Liver (tissue), 9 donors: ENCODE data around the gene NHLRC1. TPM values are rescaled to one million over a fixed set of nuclear protein-coding genes. Genes with fewer than 3 reads are reported as not detected.

Experiments used
- DNase-seq: peaks from one replicate; pipeline ENCODE4 v3.0.0-alpha.2; 2017; ENCODE audit warnings: low spot score
- H3K27ac ChIP-seq, 2 donors: one replicate each; pipeline ENCODE4 v1.7.0; 2013; ENCODE audit warnings: inconsistent platforms in 2 of 2, low read length in 2 of 2, control low read depth in 1 of 2, low read depth in 1 of 2, mild to moderate bottlenecking in 1 of 2
- H3K27me3 ChIP-seq, 4 donors: one replicate each; pipeline versions ENCODE4 v1.6.1 to v1.7.0; 2013; ENCODE audit warnings: low read length in 3 of 4, inconsistent platforms in 1 of 4, mild to moderate bottlenecking in 1 of 4, moderate library complexity in 1 of 4; ENCODE audit not compliant: control insufficient read depth in 4 of 4, insufficient read depth in 4 of 4
- H3K36me3 ChIP-seq, 4 donors: one replicate each; pipeline versions ENCODE4 v1.6.1 to v1.7.0; 2013; ENCODE audit warnings: low read length in 3 of 4, mild to moderate bottlenecking in 3 of 4, low read depth in 1 of 4, moderate library complexity in 1 of 4; ENCODE audit not compliant: control insufficient read depth in 4 of 4, insufficient read depth in 3 of 4
- H3K4me1 ChIP-seq, 4 donors: one replicate each; pipeline versions ENCODE4 v1.6.1 to v1.7.0; 2013; ENCODE audit warnings: low read length in 3 of 4, mild to moderate bottlenecking in 3 of 4, moderate library complexity in 1 of 4; ENCODE audit not compliant: control insufficient read depth in 4 of 4, insufficient read depth in 4 of 4
- H3K4me3 ChIP-seq, 3 donors: one replicate each; pipeline versions ENCODE4 v1.6.1 to v1.7.0; 2013; ENCODE audit warnings: low read length in 3 of 3, control low read depth in 1 of 3, low read depth in 1 of 3, mild to moderate bottlenecking in 1 of 3
- H3K9ac ChIP-seq, 2 donors: one replicate each; pipeline ENCODE4 v1.7.0; 2013; ENCODE audit warnings: low read length in 2 of 2, mild to moderate bottlenecking in 2 of 2, moderate library complexity in 2 of 2, control low read depth in 1 of 2, low read depth in 1 of 2
- H3K9me3 ChIP-seq, 4 donors: one replicate each; pipeline versions ENCODE4 v1.6.1 to v1.7.0; 2013; ENCODE audit warnings: low read length in 3 of 4; ENCODE audit not compliant: control insufficient read depth in 4 of 4
- ATF3 ChIP-seq: IDR thresholded peaks from 2 replicates; pipeline ENCODE4 v1.6.1; 2016; ENCODE audit warnings: antibody characterized with exemption
- EGR1 ChIP-seq, 2 donors: IDR thresholded peaks; 2 replicates each; pipeline ENCODE4 v1.6.1; 2016 to 2018; ENCODE audit warnings: antibody characterized with exemption in 2 of 2, low read depth in 2 of 2
- FOXA1 ChIP-seq: IDR thresholded peaks from 2 replicates; pipeline ENCODE4 v1.6.1; 2016; ENCODE audit warnings: antibody characterized with exemption
- FOXA2 ChIP-seq: IDR thresholded peaks from 2 replicates; pipeline ENCODE4 v1.6.1; 2016; ENCODE audit warnings: antibody characterized with exemption
- GABPA ChIP-seq, 2 donors: IDR thresholded peaks in 1 of 2; conservative IDR thresholded peaks in 1 of 2; 2 replicates each; pipeline ENCODE4 v1.6.1; 2016; ENCODE audit warnings: antibody characterized with exemption in 2 of 2, mild to moderate bottlenecking in 1 of 2, moderate library complexity in 1 of 2
- HNF4A ChIP-seq, 2 donors: conservative IDR thresholded peaks; 2 replicates each; pipeline ENCODE4 v1.6.1; 2016; ENCODE audit warnings: antibody characterized with exemption in 2 of 2, mild to moderate bottlenecking in 2 of 2
- HNF4G ChIP-seq: IDR thresholded peaks from 2 replicates; pipeline ENCODE4 v1.6.1; 2016; ENCODE audit warnings: antibody characterized with exemption
- JUND ChIP-seq, 2 donors: IDR thresholded peaks; 2 replicates each; pipeline ENCODE4 v1.6.1; 2016; ENCODE audit warnings: antibody characterized with exemption in 2 of 2
- MAX ChIP-seq: IDR thresholded peaks from 2 replicates; pipeline ENCODE4 v1.6.1; 2016; ENCODE audit warnings: antibody characterized with exemption
- NR2F2 ChIP-seq: IDR thresholded peaks from 2 replicates; pipeline ENCODE4 v1.6.1; 2016; ENCODE audit warnings: antibody characterized with exemption
- RAD21 ChIP-seq, 2 donors: IDR thresholded peaks; 2 replicates each; pipeline ENCODE4 v1.6.1; 2016; ENCODE audit warnings: antibody characterized with exemption in 2 of 2, mild to moderate bottlenecking in 2 of 2
- REST ChIP-seq: IDR thresholded peaks from 2 replicates; pipeline ENCODE4 v1.6.1; 2016; ENCODE audit warnings: antibody characterized with exemption, mild to moderate bottlenecking
- RXRA ChIP-seq, 2 donors: IDR thresholded peaks; 2 replicates each; pipeline ENCODE4 v1.6.1; 2017 to 2018; ENCODE audit warnings: antibody characterized with exemption in 2 of 2, mild to moderate bottlenecking in 1 of 2
- SP1 ChIP-seq: IDR thresholded peaks from 2 replicates; pipeline ENCODE4 v1.6.1; 2018; ENCODE audit warnings: antibody characterized with exemption, mild to moderate bottlenecking
- TAF1 ChIP-seq: conservative IDR thresholded peaks from 2 replicates; pipeline ENCODE4 v1.6.1; 2016; ENCODE audit warnings: antibody characterized with exemption, mild to moderate bottlenecking
- ZBTB33 ChIP-seq: IDR thresholded peaks from 2 replicates; pipeline ENCODE4 v1.6.1; 2016; ENCODE audit warnings: antibody characterized with exemption
- WGBS: extraction: QIAGEN DNeasy Blood & Tissue Kit; methylation state at CpG from one replicate; pipeline ENCODE4 v1.1.7; 2013; 5-methylcytosine and 5-hydroxymethylcytosine counted together
- polyA plus RNA-seq, 2 donors: library from polyadenylated mRNA; stranded (reverse) in 1 of 2; unstranded in 1 of 2; fragments of 200-250 nt in 1 of 2; fragments of >200 nt in 1 of 2; fragmentation: Nextera tagmentation in 1 of 2; extraction: Ambion mirVana in 1 of 2; gene quantifications; one replicate each; pipeline versions ENCODE4 v1.2.1 to v1.2.3, GENCODE V29; 2013 to 2015
- total RNA-seq, 2 donors: library from RNA; depleted of rRNA; stranded (reverse); fragments of >200 nt; gene quantifications; one replicate each; pipeline ENCODE4 v1.2.3, GENCODE V29; 2014
- TF ChIP-seq, protein P1 (sequence below): fragments of 150-350 bp; IDR thresholded peaks from 2 replicates; pipeline ENCODE4 v1.5.1; 2017; ENCODE audit warnings: improper control_type of control experiment, low read depth, low read length; ENCODE audit not compliant: missing input control
- donor health status: healthy.
- donor health status: healthy.
- donor health status: healthy.
- donor health status: healthy.
- donor health status: healthy.

NHLRC1 gene
- total and polyA plus RNA-seq, 4 donors = 2.1 to 4.4 (median 3.0) TPM

GRCh38 chr6:18076231-18076630, 46.2 kb downstream of the NHLRC1 start:
- Histone ChIP-seq H3K4me3 (no peak overlapping the region), H3K36me3 (no peaks in the 10 kb centered on the region), H3K4me1 (no peaks in the 10 kb centered on the region), H3K9me3 (no peaks in the 10 kb centered on the region), H3K9ac (no peak overlapping the region), H3K27ac (no peak overlapping the region), H3K27me3 (no peaks in the 10 kb centered on the region)
- 96% methylated on average over 4 of the region's 4 CpGs for WGBS
- TF ChIP-seq FOXA1 = no peak
- no peak for TF ChIP-seq GABPA (IDR thresholded peaks at IDR 0.05 in 1 of 2, conservative IDR thresholded peaks at IDR 0.05 in 1 of 2)
- no peak for TF ChIP-seq REST
- TF ChIP-seq RXRA (IDR thresholded peaks at IDR 0.05) = no peak
- no peak for TF ChIP-seq MAX
- TF ChIP-seq NR2F2 = no peak
- no peak for TF ChIP-seq FOXA2
- TF ChIP-seq ATF3 = no peak
- TF ChIP-seq JUND (IDR thresholded peaks at IDR 0.05) = no peak
- no peak for TF ChIP-seq SP1
- TF ChIP-seq HNF4A (conservative IDR thresholded peaks at IDR 0.05) = no peak
- TF ChIP-seq ZBTB33 = no peak
- TF ChIP-seq RAD21 (IDR thresholded peaks at IDR 0.05) = no peak
- TF ChIP-seq TAF1 = no peak
- no peak for DNase-seq

GRCh38 chr6:18072841-18073240, 49.6 kb downstream of the NHLRC1 start:
- Histone ChIP-seq H3K4me3 (no peak overlapping the region), H3K36me3 (no peaks in the 10 kb centered on the region), H3K27me3 (no peaks in the 10 kb centered on the region), H3K27ac (no peak overlapping the region), H3K9ac (no peak overlapping the region), H3K4me1 (no peaks in the 10 kb centered on the region), H3K9me3 (no peaks in the 10 kb centered on the region)
- DNase-seq = no peak
- TF ChIP-seq EGR1 (IDR thresholded peaks at IDR 0.05; ENCODE audit: low read depth in 2 of 2) (no peak), HNF4G (no peak), SP1 (no peak), FOXA2 (no peak), JUND (IDR thresholded peaks at IDR 0.05) (no peak), RAD21 (IDR thresholded peaks at IDR 0.05) (no peak), RXRA (IDR thresholded peaks at IDR 0.05) (no peak), NR2F2 (no peak), HNF4A (conservative IDR thresholded peaks at IDR 0.05) (no peak)
- TF ChIP-seq, protein P1, sequence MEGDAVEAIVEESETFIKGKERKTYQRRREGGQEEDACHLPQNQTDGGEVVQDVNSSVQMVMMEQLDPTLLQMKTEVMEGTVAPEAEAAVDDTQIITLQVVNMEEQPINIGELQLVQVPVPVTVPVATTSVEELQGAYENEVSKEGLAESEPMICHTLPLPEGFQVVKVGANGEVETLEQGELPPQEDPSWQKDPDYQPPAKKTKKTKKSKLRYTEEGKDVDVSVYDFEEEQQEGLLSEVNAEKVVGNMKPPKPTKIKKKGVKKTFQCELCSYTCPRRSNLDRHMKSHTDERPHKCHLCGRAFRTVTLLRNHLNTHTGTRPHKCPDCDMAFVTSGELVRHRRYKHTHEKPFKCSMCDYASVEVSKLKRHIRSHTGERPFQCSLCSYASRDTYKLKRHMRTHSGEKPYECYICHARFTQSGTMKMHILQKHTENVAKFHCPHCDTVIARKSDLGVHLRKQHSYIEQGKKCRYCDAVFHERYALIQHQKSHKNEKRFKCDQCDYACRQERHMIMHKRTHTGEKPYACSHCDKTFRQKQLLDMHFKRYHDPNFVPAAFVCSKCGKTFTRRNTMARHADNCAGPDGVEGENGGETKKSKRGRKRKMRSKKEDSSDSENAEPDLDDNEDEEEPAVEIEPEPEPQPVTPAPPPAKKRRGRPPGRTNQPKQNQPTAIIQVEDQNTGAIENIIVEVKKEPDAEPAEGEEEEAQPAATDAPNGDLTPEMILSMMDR = no peak
